OCI-LY3 (cell line): ENCODE measurements around the gene SOX5.
"Not testable (repeated sequence)": the region's sequence is repeated elsewhere in the genome, so short reads cannot be mapped to it uniquely, and the experiment has no call there.

Experiments used
- EZH2phosphoT487 ChIP-seq: fragments of 200-600 bp; shearing (Covaris generic); IDR thresholded peaks from 2 replicates; pipeline ENCODE4 v1.6.1; 2018; ENCODE audit warnings: antibody characterized with exemption, mixed run types, low read depth
- TF ChIP-seq, protein P1 (sequence below): fragments of 200-600, 300-600 bp; sonication (generic); IDR thresholded peaks from 2 replicates; pipeline ENCODE4 v1.5.1; 2014; ENCODE audit warnings: antibody characterized with exemption, low read length, low read depth

DNA sequence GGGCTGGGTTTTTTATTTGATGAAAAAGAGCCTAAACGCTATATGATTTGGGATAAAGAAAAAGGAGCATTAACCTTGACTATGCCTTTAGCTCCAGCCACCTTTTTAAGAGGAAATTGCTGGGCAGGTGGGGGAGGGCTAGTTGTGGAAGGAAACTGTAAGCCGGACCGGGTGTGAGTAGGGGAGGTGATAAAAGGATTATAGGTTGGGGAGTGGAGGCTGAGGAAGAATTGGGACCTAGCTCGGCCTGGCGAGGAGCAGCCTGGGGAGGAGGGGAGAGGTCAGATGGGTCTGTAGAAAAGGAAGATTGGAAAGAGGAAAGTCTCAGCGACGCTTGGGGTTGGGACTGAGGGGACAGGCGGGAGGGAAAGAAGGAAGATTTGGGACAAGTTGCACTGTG is 439.6 kb downstream of the SOX5 start:
- TF ChIP-seq, protein P1, sequence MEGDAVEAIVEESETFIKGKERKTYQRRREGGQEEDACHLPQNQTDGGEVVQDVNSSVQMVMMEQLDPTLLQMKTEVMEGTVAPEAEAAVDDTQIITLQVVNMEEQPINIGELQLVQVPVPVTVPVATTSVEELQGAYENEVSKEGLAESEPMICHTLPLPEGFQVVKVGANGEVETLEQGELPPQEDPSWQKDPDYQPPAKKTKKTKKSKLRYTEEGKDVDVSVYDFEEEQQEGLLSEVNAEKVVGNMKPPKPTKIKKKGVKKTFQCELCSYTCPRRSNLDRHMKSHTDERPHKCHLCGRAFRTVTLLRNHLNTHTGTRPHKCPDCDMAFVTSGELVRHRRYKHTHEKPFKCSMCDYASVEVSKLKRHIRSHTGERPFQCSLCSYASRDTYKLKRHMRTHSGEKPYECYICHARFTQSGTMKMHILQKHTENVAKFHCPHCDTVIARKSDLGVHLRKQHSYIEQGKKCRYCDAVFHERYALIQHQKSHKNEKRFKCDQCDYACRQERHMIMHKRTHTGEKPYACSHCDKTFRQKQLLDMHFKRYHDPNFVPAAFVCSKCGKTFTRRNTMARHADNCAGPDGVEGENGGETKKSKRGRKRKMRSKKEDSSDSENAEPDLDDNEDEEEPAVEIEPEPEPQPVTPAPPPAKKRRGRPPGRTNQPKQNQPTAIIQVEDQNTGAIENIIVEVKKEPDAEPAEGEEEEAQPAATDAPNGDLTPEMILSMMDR, result not testable (repeated sequence)
- not testable (repeated sequence) for TF ChIP-seq EZH2phosphoT487
